T-helper 2 cell treated with Interferon-gamma antibody and Interleukin-4, amounts not matched to agents 100 ng/mL and 5 ng/mL, for 36 hours (primary cell): Measurements from ENCODE around the gene PIP4K2B. TPM values are rescaled to one million over a fixed set of nuclear protein-coding genes. Genes with fewer than 3 reads are reported as not detected.

Experiments used
- intact Hi-C: fragments of 100-400 bp; cut with micrococcal nuclease; formaldehyde crosslinking; loops from one replicate; pipeline ENCODE4 v1.15.1; 2023
- total RNA-seq: library from RNA; stranded (reverse); gene quantifications from 2 replicates; pipeline ENCODE4 v1.2.3, GENCODE V29; 2022

The PIP4K2B gene
- total RNA-seq, 1 donor from 2014 or later = 40.6 TPM

DNA sequence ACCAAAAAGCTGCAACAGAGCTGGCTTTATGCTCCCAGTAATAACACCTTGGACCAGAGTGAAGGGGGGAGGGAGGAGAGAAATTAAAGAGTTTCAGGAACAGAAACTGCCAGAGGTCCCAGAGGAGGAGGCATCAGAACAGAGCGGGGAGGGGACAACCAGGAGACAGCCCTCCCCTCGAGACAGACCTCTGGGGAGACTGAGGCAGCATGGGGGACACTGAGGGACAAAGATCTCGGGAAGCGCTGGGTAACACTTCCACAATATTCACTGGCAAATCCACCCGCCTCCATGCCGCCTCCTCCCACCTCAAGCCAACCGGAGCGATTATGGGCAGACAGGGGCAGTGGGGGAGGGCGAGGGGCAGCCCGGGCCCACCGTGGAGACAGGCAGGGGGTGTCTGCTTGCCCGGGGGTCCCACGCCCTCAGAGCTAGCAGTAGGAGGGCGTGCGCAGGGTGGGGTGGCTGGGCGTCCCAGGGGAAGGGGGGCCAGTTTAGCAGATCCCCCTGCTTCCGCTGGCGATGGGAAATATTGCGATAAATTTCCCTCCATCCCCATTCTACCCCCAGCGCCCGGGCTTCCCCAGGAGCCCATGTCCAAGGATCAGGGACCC lies 52.4 kb downstream of the PIP4K2B start:
- intact Hi-C loops = no loop called here

- intact Hi-C loops = no loop called here
These were observed 53.1 kb downstream of the PIP4K2B start for GRCh38 chr17:38746004-38746848.

- intact Hi-C loops = no loop called here
These were observed 53.8 kb downstream of the PIP4K2B start for GRCh38 chr17:38745545-38745944.

DNA sequence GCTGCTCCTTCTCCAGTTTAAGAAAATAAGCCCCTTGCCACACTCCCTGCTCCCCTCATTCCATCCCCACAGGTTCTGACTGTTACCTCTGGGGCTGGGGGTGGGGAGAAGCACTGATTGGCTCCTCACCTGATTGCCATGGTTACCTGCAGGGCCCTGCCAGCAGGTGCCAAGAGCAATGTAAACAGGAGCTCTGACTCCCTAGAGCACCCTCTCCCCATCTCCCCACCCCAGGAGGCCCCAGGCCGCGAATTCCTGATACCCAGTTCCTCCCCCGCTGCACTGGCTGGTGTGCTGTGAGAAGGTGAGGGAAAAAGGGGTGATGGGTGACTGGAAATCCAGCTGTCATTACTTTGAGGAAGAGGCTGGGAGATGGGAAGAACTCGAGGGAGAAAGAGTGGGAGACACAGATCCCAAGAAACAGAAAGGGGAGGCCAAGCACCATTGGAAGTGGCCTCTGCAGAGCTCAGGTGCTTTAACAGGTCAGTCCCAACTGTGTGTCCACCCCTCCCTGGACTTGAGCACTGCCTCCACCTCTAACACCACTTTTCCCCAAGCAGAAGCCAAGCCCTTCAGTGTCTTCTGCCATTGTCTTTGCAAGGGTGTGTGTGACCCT lies 55.7 kb downstream of the PIP4K2B start:
- intact Hi-C loops = no loop called here

DNA sequence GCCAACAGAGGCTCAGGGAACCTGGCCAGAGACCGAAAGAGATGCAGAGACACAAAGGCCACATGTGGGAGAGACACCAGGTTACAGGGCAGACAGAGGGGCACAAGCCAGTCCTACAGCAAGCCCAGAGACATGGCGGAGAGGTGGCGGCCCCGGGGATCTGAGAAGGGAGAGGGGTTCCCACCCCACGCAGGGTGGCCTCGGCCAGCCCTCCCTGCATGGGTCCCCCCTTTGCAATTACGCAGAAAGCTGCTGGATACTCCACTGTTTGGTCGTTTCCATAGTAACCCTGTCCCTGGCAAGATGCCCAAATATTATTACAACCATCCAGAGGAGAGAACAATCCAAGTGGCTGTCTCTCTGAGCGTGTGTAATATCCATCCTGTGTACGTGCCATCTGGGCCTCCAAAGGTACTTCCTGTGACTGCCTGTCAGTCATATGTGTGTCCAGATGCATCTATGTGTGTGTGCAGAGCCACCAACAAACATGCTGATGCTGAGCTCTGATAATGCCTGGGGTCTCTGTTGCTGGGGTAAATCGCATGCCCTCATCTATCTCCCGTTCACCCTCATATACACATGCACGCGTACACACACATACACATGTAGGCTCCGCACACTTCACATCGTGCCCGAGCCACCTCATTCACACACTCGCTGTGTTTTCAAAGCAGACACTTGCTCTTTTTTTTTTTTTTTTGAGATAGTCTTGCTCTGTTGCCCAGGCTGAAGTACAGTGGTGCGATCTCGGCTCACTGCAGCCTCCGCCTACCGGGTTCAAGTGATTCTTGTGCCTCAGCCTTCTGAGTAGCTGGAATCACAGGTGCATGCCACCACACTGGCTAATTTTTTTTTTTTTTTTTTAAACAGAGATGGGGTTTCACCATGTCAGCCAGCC lies 56.7 kb downstream of the PIP4K2B start:
- intact Hi-C loops = no loop called here

DNA sequence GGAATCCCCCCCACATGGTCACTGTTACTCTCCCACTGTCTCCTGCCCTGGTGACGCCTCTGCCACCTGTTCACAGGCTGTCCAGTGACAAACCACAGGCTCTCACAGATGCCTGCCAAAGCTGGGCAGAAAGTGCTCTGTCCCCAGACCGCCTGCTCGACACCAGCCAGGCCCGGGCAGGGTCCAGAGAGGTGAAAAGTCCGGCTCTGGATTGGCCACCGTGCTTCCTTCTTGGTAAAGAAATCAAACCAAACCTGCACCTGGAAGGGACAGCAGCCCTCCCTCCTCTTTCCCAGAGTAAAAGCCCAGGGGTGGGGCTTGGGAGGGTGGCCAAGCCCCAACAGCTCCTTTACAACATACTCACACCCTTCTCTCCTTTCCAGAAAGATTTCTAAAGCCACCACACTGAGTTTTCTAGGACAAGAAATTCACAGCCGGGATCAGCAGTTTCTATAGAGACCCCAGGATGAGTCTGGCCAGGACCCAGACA lies 57.4 kb downstream of the PIP4K2B start:
- intact Hi-C loops = no loop called here

DNA sequence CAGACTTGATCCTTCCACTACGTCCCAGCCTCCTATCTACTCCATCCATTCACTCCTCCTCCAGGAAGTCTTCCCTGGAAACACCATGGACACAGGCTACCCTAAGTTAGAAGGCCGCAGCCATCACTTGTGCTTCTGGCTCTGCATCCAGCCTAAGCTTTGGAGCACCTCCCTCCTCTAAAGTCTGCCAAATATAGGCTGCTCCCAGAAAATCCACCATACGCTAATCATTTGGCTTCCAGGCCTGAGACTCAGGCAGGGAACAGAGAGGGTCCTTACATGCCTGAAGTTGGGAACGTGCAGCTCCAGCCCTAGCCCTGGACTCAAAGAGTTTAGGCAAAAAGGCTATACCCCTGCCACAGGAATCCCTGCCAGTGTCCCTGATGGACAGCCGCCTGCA lies 57.9 kb downstream of the PIP4K2B start:
- intact Hi-C loops = no loop called here

DNA sequence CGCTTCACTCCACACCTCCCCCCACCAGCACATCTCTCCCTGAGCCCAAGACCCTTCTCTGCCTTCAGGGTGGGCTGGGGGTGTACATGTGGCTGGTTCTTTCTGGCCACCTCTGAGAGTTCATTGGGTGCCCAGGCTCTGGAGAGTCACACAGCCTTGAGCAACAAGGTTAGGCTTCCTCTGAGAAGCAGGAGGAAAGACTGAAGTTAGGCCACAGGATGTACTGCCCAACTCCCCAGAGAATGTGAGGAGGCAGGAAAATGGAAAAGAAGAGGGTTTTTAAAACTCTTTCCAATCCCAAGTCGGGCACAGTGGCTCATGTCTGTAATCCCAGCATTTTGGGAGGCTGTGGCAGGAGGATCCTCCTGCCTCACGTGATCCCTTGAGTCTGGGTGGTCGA lies 58.5 kb downstream of the PIP4K2B start:
- intact Hi-C loops = no loop called here

GRCh38 chr17:38740044-38740443 lies 59.3 kb downstream of the PIP4K2B start:
- intact Hi-C loops = no loop called here

DNA sequence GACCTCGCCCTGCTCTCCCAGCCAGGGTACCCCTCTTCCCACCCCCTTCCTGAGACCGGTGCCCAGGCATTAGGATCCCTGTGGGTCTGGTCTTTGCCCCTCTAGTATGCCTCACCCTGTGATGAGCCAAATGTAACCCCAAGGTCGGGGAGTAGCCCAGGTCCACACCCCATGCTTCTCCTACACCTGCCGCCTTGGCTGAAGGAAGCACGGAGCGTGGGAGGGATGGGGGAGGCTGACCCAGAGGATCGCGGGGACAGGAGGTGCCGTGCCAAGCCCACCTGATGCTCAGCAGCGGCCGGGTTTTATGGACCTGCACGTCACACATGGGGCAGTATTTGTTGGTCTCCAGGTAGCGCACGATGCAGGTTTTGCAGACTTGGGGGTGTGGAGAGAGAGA lies 60.1 kb downstream of the PIP4K2B start:
- intact Hi-C loops = loop anchor here (10.0 kb wide), 1 partner anchor 185 kb away; no protein-coding TSS in a partner anchor

GRCh38 chr17:38738686-38739085 lies 60.7 kb downstream of the PIP4K2B start:
- intact Hi-C loops = loop anchor here (10.0 kb wide), 1 partner anchor 184 kb away; no protein-coding TSS in a partner anchor

DNA sequence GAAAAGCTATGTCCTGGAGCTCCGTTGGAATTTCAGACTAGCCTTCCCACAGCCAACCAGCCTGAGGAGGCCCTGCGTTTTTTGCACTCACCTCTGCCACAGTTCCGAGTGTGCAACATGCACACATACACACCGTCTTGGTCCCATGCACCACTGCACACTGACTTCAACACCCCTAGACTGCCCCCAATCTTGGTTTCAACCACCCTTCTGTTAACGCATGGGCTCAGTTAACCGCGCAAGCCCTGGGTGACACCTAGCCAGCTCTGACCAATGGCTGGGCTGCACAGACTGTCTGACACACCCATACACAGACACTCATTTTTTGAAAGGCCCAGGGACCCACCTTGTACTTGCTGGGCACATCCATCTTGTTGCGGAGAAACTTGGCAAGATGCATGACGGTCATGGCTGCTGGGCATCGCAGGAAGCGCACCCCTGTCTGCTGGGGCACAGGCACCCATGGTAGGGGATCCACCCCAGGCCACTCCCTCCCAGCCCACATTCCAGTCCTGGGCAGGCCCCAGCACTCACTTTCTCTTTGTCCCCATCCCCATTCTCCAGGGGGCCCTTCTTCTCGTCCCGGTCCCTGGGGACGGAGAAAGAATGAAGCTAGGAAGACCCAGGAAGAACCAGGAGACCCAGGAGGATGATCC lies 61.2 kb downstream of the PIP4K2B start:
- intact Hi-C loops = loop anchor here (10.0 kb wide), 1 partner anchor 183 kb away; no protein-coding TSS in a partner anchor

GRCh38 chr17:38735161-38735997 lies 64.0 kb downstream of the PIP4K2B start:
- intact Hi-C loops = loop anchor here (1.0 to 10.0 kb wide), 2 partner anchors 58 to 181 kb away; no protein-coding TSS in a partner anchor

GRCh38 chr17:38733982-38734973 lies 65.1 kb downstream of the PIP4K2B start:
- intact Hi-C loops = loop anchor here (10.0 kb wide), 1 partner anchor 179 kb away; no protein-coding TSS in a partner anchor

- intact Hi-C loops = loop anchor here (10.0 kb wide), 1 partner anchor 179 kb away; no protein-coding TSS in a partner anchor
These were observed 65.9 kb downstream of the PIP4K2B start for GRCh38 chr17:38733282-38733981.

GRCh38 chr17:38732376-38733281 lies 66.7 kb downstream of the PIP4K2B start:
- intact Hi-C loops = loop anchor here (10.0 kb wide), 1 partner anchor 178 kb away; no protein-coding TSS in a partner anchor
